NCI-H510A treated with DMSO at 0.1 percent for 48 hours (cell line): Measurements from ENCODE around the gene DRC3.

ENCODE experiments used
- DNase-seq: peaks from one replicate; lab custom pipeline; 2025; lab: John Stamatoyannopoulos, UW

Gene DRC3

DNA sequence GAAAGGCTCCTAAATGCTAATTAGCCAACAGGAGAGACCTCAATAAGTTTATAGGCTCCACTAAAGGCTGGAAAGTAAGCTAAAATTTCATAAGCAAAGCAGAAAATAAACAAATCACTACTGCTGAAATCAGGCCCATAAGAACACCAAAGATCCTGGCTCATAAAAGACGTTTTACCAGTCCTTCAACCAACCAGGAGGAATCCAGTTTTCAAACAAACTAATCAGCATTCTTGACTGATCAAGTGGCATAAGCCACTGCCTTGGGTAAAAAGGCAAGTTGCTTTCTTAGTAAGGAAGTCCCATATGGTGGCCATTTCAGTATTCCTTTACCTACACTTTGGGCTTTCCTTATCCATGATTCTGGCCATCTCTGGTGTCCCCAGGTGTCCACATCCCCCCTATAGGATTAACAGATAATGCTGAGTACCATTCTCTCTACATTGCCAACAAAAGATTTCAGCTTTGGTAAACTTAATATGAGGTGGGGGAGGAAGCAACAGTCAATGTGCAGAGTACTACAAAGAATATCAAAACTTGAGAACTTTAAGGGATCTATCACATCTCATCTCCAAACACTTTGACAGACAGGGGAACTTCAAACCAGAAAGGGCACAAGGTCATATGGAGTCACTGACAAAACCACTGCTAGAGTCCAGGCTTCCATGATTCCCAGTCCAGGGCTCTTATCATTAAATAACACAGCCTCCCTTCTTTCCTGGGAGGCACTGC, 1.8 kb upstream of the DRC3 start:
- no peak for DNase-seq

DNA sequence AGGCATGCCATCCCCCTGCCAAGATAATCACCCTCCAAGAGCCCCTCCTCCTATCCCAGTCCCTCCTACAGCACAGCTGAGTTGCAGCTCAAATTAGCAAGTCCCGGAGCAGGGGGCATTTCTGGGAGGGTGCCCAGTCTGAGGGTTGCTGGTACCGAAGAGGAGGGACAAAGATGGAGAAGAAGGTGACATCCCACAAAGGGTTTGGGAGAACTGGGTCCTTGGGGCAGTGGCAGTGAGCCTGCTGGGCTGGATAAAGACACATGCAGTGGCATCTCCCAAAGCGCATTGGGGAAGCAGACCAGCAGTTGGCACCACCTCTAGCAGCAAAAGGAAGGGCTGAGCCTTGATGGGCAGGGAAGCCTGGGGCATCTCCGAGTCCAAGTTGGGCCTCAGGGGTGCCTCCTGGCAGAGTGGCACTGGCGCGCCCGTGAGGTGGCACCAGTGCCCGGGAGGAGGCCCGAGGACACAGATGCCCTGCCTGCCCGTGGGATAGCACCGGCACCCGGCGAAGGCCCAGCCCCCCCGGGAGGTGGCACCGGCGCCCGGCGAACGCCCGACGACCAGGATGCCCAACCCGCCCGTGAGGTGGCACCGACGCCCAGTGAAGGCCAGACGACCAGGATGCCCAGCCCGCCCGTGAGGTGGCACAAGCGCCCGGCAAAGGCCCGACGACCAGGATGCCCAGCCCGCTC, 1.1 kb upstream of the DRC3 start:
- no peak for DNase-seq

GRCh38 chr17:17972952-17973254, 241 bp downstream of the DRC3 start:
- no peak for DNase-seq

- no peak for DNase-seq
These were observed 2.8 kb downstream of the DRC3 start for GRCh38 chr17:17975436-17975835.

DNA sequence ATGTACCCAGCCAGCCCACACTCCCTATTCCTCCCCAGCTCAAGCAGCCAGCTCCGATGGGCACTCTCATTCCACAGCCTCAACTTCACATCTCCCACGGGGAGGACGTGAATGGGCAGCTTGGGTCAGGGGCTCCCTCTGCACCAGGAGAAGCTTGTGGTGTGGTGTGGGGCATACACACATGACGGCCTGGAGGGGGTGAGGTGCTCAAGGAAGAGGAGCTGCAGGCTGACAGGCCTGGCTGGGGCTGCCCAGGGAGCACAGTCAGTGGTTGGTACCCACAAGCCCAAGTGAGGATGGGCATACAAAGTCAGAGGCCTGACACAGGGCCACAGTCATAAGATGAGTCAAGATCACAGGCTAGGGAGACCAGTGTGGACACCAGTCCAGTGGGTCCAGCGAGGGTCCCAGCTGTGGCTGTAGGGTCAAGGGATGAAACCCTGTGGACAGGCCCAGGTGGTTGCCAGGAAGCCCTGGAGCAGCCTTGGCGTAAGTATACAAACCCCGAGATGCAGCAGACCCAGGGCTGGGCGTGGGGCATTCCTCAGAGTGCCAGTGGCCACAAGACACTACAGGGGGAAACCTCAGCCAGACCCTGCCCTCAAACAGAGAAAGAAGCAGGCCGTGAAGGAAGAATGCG, 4.4 kb downstream of the DRC3 start:
- no peak for DNase-seq

GRCh38 chr17:17978481-17979424, 6.1 kb downstream of the DRC3 start:
- no peak for DNase-seq

GRCh38 chr17:17979778-17980177, 7.1 kb downstream of the DRC3 start:
- no peak for DNase-seq

DNA sequence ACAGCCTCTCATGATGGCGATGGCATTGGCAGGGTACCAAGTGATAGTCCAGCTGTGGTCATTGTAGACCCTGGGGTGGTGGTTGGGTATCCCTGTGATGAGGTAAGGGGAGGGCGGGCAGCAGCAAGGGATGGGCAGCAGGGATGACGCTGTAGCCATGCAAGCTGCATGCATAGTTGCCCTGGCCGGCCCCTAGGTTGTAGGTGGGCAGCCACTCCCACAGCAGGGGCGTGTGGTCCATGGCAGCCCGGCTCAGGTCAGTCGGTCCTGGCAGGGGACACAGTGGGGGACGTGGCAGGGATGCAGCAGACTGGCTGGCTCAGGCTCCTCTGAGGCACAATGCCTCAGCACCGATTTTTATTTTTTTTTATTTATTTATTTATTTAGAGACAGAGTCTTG, 8.7 kb downstream of the DRC3 start:
- DNase-seq = no peak

DNA sequence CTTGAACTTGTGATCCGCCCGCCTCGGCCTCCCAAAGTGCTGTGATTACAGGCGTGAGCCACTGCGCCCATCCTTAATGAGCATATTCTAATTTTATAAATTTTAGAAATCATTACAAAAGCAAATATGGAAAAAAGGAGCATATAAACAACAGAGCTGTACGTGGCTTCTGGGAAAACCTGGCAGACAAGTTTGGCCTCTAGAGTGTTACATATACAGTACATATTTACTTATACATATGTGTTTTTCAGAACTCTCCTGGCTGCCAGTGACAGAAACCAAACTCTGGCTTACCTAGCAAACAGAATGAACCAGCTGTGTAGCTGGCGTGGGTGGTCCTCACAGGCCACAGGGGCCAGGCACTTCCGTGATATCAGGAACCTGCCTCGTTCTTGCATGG, 10.1 kb downstream of the DRC3 start:
- DNase-seq = no peak

- peak; percentile 17 for DNase-seq
These were observed 10.7 kb downstream of the DRC3 start for GRCh38 chr17:17983376-17983775.

DNA sequence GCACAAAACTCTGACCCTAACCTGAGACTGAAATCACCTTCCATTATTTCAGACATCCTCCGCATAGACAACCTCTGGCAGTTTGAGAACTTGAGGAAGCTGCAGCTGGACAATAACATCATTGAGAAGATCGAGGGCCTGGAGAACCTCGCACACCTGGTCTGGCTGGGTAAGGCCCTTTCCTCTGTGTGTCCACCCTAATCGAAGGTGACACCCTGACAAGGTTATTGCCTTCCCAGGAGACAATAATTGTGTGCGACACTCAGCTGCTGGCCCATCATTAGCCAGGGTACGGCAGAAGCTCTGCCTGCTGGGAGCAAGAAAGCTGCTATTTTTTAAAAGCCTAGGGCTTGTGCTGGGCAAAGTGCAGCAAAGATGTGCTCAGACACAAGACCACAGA, 11.1 kb downstream of the DRC3 start:
- no peak for DNase-seq

DNA sequence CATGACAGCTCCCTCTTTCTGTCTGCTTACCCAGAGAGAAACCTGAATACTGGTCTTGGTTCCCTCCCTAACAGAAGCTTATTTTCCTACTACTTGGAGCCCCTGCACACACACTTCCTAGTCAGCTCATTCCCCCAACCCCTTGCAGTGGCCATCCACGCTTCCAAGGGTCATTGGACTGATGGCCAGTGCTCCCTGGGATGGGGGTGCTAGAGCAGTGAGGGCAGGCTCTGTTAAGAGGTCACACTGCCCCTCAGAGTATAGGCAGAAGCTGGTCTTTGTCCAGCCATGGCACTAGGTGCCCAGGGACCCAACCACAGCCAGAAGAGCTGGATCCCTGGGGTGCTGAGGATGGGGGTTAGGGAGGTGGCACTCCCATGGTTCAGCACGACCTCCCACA, 12.5 kb downstream of the DRC3 start:
- no peak for DNase-seq

GRCh38 chr17:17985555-17985954, 12.9 kb downstream of the DRC3 start:
- no peak for DNase-seq

- DNase-seq = peak; percentile 59
These were observed 14.7 kb downstream of the DRC3 start for GRCh38 chr17:17987187-17987896.

GRCh38 chr17:17987901-17988300, 15.2 kb downstream of the DRC3 start:
- DNase-seq = peak; percentile 59

DNA sequence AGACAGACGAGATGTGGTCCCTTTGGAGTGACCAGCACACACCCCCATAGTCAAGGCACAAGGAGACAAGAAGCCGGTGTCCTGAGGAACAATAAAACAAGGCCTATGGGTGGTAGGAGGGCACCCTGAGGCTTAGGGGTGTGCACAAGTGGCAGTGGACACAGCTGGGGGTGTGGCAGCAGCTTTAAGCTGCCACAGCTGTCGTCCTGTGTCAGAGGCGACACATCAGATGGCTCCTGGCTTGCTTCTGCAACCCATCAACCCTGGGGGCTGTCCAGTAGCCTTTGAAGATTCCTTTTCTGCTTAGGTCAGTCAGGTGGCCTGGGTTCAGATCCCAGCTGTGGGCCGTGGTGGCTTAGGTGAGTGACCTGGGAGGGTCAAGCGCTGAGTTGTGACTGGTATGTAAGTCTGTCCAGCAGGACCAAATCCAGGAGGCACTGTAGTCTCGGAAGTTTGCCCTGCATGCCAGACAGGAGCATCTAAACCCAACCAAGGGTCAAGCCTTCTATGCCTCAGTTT, 15.8 kb downstream of the DRC3 start:
- no peak for DNase-seq

DNA sequence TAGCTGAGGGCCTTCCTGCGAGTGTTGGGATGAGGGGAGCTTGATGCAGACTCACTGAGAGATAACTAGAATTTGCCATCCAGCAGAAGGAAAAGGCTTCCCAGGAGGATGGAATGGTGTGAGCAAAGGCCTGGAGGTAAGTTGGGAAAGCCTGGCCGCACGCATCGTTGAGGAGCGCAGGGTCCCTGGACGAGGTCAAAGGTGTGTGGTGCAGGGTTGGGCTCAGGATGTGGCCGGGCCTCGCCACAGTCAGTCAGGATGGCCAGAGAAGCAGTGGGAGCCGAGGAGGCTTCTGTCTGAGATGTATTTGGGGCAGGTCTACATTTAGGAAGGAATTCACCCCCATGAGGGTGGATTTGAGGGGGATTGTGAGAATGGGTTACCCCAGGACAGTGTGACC, 16.4 kb downstream of the DRC3 start:
- no peak for DNase-seq

DNA sequence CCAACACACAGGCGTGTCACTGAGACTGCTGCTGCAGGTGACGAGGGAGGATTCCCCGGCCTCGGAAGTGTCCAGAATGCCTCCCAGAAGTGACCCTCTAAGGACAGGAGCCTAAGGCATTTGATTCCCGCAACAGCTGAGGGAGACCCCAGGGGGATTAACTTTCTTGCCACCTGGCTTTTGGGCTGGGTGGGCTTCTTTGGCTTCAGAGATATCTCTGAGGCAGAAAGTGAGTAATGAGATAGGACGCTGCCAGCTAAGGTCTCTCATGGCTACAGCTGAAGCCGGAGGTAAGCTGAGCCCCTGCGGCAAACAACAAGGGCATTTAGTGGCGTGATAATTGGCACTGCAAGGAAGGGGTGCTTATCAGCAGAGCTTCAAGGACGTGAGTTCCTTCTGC, 17.0 kb downstream of the DRC3 start:
- DNase-seq = no peak

DNA sequence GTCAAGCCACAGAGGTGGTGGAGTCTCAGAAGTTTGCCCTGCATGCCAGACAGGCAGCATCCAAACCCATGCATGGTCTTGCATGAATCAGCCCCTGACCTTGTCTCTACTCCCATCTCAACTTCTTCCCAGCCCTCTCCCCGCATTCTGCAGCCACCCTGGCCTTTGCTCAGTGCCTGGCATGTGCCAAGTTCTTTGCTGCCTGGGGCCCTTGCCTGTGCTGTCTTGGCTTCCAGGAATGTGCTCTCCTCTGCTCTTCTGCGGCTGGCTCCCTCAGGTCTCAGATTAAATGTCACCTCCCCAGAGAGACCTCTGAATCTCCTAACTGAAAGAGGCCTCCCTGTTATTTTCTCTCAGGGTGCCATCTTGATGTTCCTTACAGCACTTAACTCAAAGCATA, 17.6 kb downstream of the DRC3 start:
- no peak for DNase-seq

GRCh38 chr17:17993366-17993765, 20.7 kb downstream of the DRC3 start:
- no peak for DNase-seq

GRCh38 chr17:17993852-17994251, 21.2 kb downstream of the DRC3 start:
- no peak for DNase-seq
